Spinal cord (tissue), 10 donors: ENCODE data around the gene CLIC5. TPM values are rescaled to one million over a fixed set of nuclear protein-coding genes. Genes with fewer than 3 reads are reported as not detected.
"Not testable (repeated sequence)": the region's sequence is repeated elsewhere in the genome, so short reads cannot be mapped to it uniquely, and the experiment has no call there.

Source experiments
- DNase-seq, 6 donors: peaks; one replicate each; pipeline versions ENCODE4 v3.0.0 to v3.0.0-alpha.2; 2013 to 2015; ENCODE audit warnings: low spot score in 6 of 6, low read depth in 4 of 6
- H3K27ac ChIP-seq: one replicate; pipeline ENCODE4 v1.5.1; 2013; ENCODE audit warnings: low read depth, low read length, control low read depth
- H3K27me3 ChIP-seq: one replicate; pipeline ENCODE4 v1.6.1; 2013; ENCODE audit warnings: low read length; ENCODE audit not compliant: control insufficient read depth, insufficient read depth
- H3K36me3 ChIP-seq: one replicate; pipeline ENCODE4 v1.6.1; 2013; ENCODE audit warnings: low read length; ENCODE audit not compliant: control insufficient read depth, insufficient read depth
- H3K4me1 ChIP-seq: one replicate; pipeline ENCODE4 v1.6.1; 2013; ENCODE audit warnings: low read length; ENCODE audit not compliant: control insufficient read depth, insufficient read depth
- H3K4me3 ChIP-seq: one replicate; pipeline ENCODE4 v1.5.1; 2013; ENCODE audit warnings: low read depth, low read length, control low read depth
- H3K9me3 ChIP-seq: one replicate; pipeline ENCODE4 v1.6.1; 2013; ENCODE audit warnings: low read length; ENCODE audit not compliant: control insufficient read depth, insufficient read depth
- WGBS: methylation state at CpG from one replicate; pipeline ENCODE4 v1.1.5; 2013; ENCODE audit warnings: missing lambda C conversion rate; ENCODE audit not compliant: insufficient coverage; 5-methylcytosine and 5-hydroxymethylcytosine counted together
- polyA plus RNA-seq, 2 donors: library from polyadenylated mRNA; unstranded; fragments of 120-200 nt; gene quantifications; one replicate each; pipeline ENCODE4 v1.2.1, GENCODE V29; 2013; ENCODE audit not compliant: insufficient read length in 2 of 2
- total RNA-seq, 2 donors: library from RNA; depleted of rRNA in 1 of 2; stranded (reverse); fragments of 120-200 nt in 1 of 2; fragments of >200 nt in 1 of 2; gene quantifications; one replicate each; pipeline versions ENCODE4 v1.2.3 to v1.2.4, GENCODE V29; 2013 to 2014
- donor health status: healthy.

Gene CLIC5
- total and polyA plus RNA-seq, 4 donors: 2.7 to 10.1 (median 5.8) TPM

- not testable (repeated sequence) for H3K27ac ChIP-seq, H3K9me3 ChIP-seq, H3K4me3 ChIP-seq, H3K36me3 ChIP-seq, DNase-seq, H3K4me1 ChIP-seq, H3K27me3 ChIP-seq
- WGBS: no CpG with 5 or more reads among the region's 8 CpGs
These were observed 89.2 kb downstream of the CLIC5 start for GRCh38 chr6:45926423-45926822.

GRCh38 chr6:45924763-45925342 is 90.8 kb downstream of the CLIC5 start:
- peaks cover 2% of the 10 kb centered on the region for H3K4me1 ChIP-seq
- WGBS: 94% methylated on average over 3 of the region's 6 CpGs
- no peaks in the 10 kb centered on the region for H3K36me3 ChIP-seq
- H3K27ac ChIP-seq: no peak overlapping the region
- no peaks in the 10 kb centered on the region for H3K27me3 ChIP-seq
- no peak overlapping the region for H3K4me3 ChIP-seq
- H3K9me3 ChIP-seq: no peaks in the 10 kb centered on the region
- no peak for DNase-seq

GRCh38 chr6:45923831-45924391 is 91.7 kb downstream of the CLIC5 start:
- no peak overlapping the region for H3K27ac ChIP-seq
- 76% methylated on average over 2 of the region's 5 CpGs for WGBS
- no peak overlapping the region for H3K4me3 ChIP-seq
- H3K4me1 ChIP-seq: peaks cover 2% of the 10 kb centered on the region
- H3K36me3 ChIP-seq: no peaks in the 10 kb centered on the region
- H3K27me3 ChIP-seq: no peaks in the 10 kb centered on the region
- DNase-seq: no peak
- H3K9me3 ChIP-seq: no peaks in the 10 kb centered on the region

- Histone ChIP-seq H3K27ac (no peak overlapping the region), H3K4me3 (no peak overlapping the region), H3K4me1 (peaks cover 2% of the 10 kb centered on the region), H3K27me3 (no peaks in the 10 kb centered on the region), H3K36me3 (no peaks in the 10 kb centered on the region), H3K9me3 (no peaks in the 10 kb centered on the region)
- 70% methylated on average over 2 of the region's 11 CpGs for WGBS
- peak; percentile 41 to 95 (median 62) for DNase-seq
These were observed 92.8 kb downstream of the CLIC5 start for GRCh38 chr6:45922728-45923351.

GRCh38 chr6:45921691-45922281 is 93.9 kb downstream of the CLIC5 start:
- Histone ChIP-seq H3K9me3 (no peaks in the 10 kb centered on the region), H3K36me3 (no peaks in the 10 kb centered on the region), H3K4me1 (peaks cover 2% of the 10 kb centered on the region), H3K27me3 (no peaks in the 10 kb centered on the region), H3K27ac (no peak overlapping the region), H3K4me3 (no peak overlapping the region)
- DNase-seq: peak in 1 of 6 donors; percentile 39
- WGBS: 71% methylated on average over 1 of the region's 6 CpGs

- WGBS: 90% methylated on average over 2 of the region's 5 CpGs
These were observed 94.7 kb downstream of the CLIC5 start for GRCh38 chr6:45920819-45921511.

GRCh38 chr6:45917439-45917838 is 98.2 kb downstream of the CLIC5 start:
- Histone ChIP-seq H3K4me1 (no peaks in the 10 kb centered on the region), H3K36me3 (no peaks in the 10 kb centered on the region), H3K4me3 (no peak overlapping the region), H3K27ac (no peak overlapping the region), H3K27me3 (no peaks in the 10 kb centered on the region), H3K9me3 (no peaks in the 10 kb centered on the region)
- WGBS: 100% methylated on average over 1 of the region's 2 CpGs
- DNase-seq: no peak

More at GRCh38 chr6:45920819-45921511, 94.7 kb downstream of the CLIC5 start:
- H3K4me3 ChIP-seq: no peak overlapping the region
- H3K27me3 ChIP-seq: no peaks in the 10 kb centered on the region
- peaks cover 2% of the 10 kb centered on the region for H3K4me1 ChIP-seq
- no peak overlapping the region for H3K27ac ChIP-seq
- no peaks in the 10 kb centered on the region for H3K9me3 ChIP-seq
- DNase-seq: no peak
- H3K36me3 ChIP-seq: no peaks in the 10 kb centered on the region

- Histone ChIP-seq H3K27me3 (no peaks in the 10 kb centered on the region), H3K9me3 (no peaks in the 10 kb centered on the region), H3K4me3 (no peak overlapping the region), H3K4me1 (no peaks in the 10 kb centered on the region), H3K27ac (no peak overlapping the region), H3K36me3 (no peaks in the 10 kb centered on the region)
- 96% methylated on average over 5 of the region's 5 CpGs for WGBS
- no peak for DNase-seq
These were observed 99.0 kb downstream of the CLIC5 start for GRCh38 chr6:45916692-45917091.

- no peak for DNase-seq
- H3K9me3 ChIP-seq: no peaks in the 10 kb centered on the region
- H3K4me1 ChIP-seq: no peaks in the 10 kb centered on the region
- H3K36me3 ChIP-seq: no peaks in the 10 kb centered on the region
- H3K27ac ChIP-seq: no peak overlapping the region
- WGBS: 96% methylated on average over 2 of the region's 3 CpGs
- no peak overlapping the region for H3K4me3 ChIP-seq
- no peaks in the 10 kb centered on the region for H3K27me3 ChIP-seq
These were observed 99.7 kb downstream of the CLIC5 start for GRCh38 chr6:45915780-45916468.
